ENCODE data around the gene SORBS1.

SORBS1 gene

GRCh38 chr10:95392681-95393164 lies 168.4 kb downstream of the SORBS1 start:
- no peak for TF ChIP-seq TSHZ2 (CRISPR knock-in tag; IDR thresholded peaks at IDR 0.05)
- no peak for TF ChIP-seq TOX (CRISPR knock-in tag; IDR thresholded peaks at IDR 0.05; ENCODE audit: borderline replicate concordance)
- TF ChIP-seq ARNTL (CRISPR knock-in tag; IDR thresholded peaks at IDR 0.05; ENCODE audit: borderline replicate concordance, low read depth) = no peak
- no peak for TF ChIP-seq ZFP3 (CRISPR knock-in tag; IDR thresholded peaks at IDR 0.05)
- no peak for TF ChIP-seq CSRNP3 (CRISPR knock-in tag; IDR thresholded peaks at IDR 0.05)
- no peak for TF ChIP-seq ZNF565 (CRISPR knock-in tag; conservative IDR thresholded peaks at IDR 0.05; ENCODE audit: low read depth)
- TF ChIP-seq ESRRG (CRISPR knock-in tag; IDR thresholded peaks at IDR 0.05) = no peak
- no peak for TF ChIP-seq PATZ1 (CRISPR knock-in tag; IDR thresholded peaks at IDR 0.05; ENCODE audit: borderline replicate concordance)
- no peak for TF ChIP-seq ZFP30 (CRISPR knock-in tag; IDR thresholded peaks at IDR 0.05)
- TF ChIP-seq OSR1 (CRISPR knock-in tag; IDR thresholded peaks at IDR 0.05) = no peak
- TF ChIP-seq BACH2 (CRISPR knock-in tag; IDR thresholded peaks at IDR 0.05; ENCODE audit: borderline replicate concordance) = no peak
- no peak for TF ChIP-seq ZNF8 (CRISPR knock-in tag; IDR thresholded peaks at IDR 0.05)
- no peak for TF ChIP-seq POU6F1 (CRISPR knock-in tag; IDR thresholded peaks at IDR 0.05; ENCODE audit: borderline replicate concordance, low read depth)
- no peak for TF ChIP-seq PPARA (CRISPR knock-in tag; IDR thresholded peaks at IDR 0.05; ENCODE audit: borderline replicate concordance)
- TF ChIP-seq ISL1 (CRISPR knock-in tag; IDR thresholded peaks at IDR 0.05) = no peak
- no peak for TF ChIP-seq RARB (CRISPR knock-in tag; IDR thresholded peaks at IDR 0.05)
- TF ChIP-seq TCF4 (CRISPR knock-in tag; IDR thresholded peaks at IDR 0.05; ENCODE audit: borderline replicate concordance) = no peak
- no peak for TF ChIP-seq CSDC2 (CRISPR knock-in tag; IDR thresholded peaks at IDR 0.05)
- no peak for TF ChIP-seq GLIS3 (CRISPR knock-in tag; IDR thresholded peaks at IDR 0.05)
- TF ChIP-seq SNAI2 (CRISPR knock-in tag; IDR thresholded peaks at IDR 0.05) = no peak
- ATAC-seq = no peak

GRCh38 chr10:95392217-95392584 lies 169.0 kb downstream of the SORBS1 start:
- TF ChIP-seq POU6F1 (CRISPR knock-in tag; IDR thresholded peaks at IDR 0.05; ENCODE audit: borderline replicate concordance, low read depth) = no peak
- TF ChIP-seq CSRNP3 (CRISPR knock-in tag; IDR thresholded peaks at IDR 0.05) = no peak
- no peak for TF ChIP-seq ZNF565 (CRISPR knock-in tag; conservative IDR thresholded peaks at IDR 0.05; ENCODE audit: low read depth)
- no peak for TF ChIP-seq ZFP3 (CRISPR knock-in tag; IDR thresholded peaks at IDR 0.05)
- no peak for TF ChIP-seq SNAI2 (CRISPR knock-in tag; IDR thresholded peaks at IDR 0.05)
- no peak for ATAC-seq

All from SK-N-SH treated with all-trans-retinoic acid at 6 μM for 48 hours (cell line).